NCI-H1694 (cell line): ENCODE data around the gene GLDC.
"Not testable (repeated sequence)": the region's sequence is repeated elsewhere in the genome, so short reads cannot be mapped to it uniquely, and the experiment has no call there.

Source experiments
- DNase-seq: peaks from one replicate; lab custom pipeline; 2025; lab: John Stamatoyannopoulos, UW

The GLDC gene

DNA sequence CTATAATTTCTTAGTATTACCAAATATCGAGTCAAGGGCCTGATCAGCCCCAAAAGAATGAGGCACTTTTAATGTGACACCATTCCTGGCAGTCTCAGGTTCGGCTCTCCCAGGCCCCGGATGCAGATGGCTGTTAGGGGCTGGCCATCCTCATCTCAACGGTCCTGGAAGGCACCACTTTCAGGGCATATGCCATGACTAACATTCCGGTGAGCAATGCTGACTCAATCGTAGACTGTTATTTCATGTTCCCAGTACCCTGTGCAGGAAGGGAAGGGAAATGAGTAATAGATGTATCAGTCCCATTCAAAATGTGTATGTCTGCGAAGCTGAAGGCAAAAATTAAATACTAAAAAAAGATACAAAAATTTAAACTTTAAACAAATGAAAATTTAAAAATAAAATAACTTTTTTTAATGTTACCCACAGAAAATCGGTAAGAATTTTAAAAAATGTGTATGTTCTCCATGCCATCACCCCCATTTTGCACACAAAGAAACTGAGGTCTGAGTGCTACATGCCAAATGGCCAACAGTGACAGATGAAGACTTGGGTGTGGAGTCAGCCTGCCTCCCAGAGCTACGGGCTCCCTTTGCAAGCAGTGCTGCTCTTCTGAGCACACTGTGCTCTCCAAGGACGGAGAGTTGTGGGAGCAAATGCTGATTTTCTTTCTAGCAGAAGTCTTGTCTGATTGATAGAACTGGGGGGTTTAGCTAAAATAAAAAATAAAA is 79.0 kb downstream of the GLDC start:
- no peak for DNase-seq

DNA sequence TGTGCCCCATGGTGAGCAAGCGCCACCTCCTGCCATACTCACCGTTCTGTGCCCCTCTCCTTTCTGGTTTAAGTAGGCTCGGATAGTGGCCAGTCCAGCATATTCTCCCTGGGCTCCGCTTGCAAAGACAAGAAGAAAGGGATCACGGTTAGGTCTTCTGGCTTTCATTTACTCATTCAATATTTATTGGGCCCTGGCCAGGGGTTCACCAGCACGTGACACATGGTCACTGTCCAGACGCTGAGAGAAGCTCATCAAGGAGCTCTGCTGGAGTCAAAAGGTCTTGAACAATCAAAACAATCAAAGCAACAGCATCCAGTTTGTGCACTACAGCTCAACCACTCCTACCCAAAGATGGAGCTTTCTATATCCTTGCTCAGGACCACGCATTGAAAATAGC is 80.2 kb downstream of the GLDC start:
- DNase-seq: no peak

DNA sequence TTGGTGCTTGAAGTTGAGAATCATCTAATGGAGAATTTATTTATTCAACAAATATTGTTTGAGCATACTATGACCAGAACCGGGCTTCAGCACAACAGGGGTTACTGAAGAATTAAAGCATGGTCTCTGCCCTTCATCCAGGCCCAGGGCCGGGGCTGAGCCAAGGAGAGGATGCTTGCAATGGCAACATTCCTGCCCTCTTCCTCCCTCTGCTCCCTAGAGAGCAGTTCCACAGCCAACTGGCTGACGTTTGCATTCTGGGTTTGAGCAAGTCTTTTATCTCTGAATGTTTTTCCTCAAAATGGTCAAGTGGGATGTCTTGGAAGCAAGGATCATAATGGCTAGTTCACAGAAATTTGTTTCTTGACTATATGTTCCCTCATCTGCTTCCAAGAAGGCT is 80.7 kb downstream of the GLDC start:
- DNase-seq: no peak

DNA sequence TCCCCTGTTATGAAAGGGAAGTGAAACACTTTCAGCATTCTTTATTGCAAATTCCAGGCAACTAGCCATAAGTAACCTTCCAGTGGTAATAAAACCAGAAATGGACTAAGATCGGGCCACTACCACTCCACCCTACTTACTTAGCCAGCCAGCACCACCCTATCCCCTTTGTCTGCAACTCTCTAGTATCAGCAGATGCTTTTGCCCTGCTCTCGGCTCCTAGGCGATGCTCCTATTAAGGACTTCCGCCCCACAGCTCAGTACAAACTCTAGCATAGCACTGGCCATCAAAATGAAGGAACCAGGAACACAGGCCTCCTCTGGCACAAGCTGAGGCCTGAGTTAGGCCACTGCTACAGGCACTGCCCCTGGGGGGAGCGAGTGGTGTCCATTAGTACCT is 81.2 kb downstream of the GLDC start:
- DNase-seq: no peak

DNA sequence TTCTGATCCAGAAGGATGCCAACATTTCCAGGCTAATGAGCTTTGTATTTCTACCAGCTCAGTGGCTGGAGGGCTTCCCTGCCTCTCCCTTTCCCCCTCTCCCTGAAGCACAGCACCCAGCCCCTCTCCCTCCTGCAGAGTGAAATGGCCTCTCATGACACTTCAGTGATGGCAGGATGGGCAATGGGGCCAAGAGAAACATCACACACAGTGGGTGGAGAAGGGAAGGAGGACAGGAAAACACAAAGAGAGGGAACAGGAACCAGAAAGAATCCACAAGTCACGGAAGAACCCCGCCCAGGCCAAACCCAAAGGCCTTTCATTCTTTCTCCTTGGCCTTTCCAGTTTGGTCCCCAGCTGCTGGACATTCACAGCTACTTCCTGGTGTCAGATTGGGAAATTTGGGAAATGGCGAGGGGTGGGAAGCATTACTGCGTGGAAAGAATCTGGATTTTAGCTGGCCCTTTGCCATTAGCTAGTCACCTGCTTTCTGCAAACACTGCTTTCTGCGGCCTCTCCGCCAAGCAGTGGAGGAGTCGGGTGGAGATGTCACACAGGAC is 82.6 kb downstream of the GLDC start:
- no peak for DNase-seq

DNA sequence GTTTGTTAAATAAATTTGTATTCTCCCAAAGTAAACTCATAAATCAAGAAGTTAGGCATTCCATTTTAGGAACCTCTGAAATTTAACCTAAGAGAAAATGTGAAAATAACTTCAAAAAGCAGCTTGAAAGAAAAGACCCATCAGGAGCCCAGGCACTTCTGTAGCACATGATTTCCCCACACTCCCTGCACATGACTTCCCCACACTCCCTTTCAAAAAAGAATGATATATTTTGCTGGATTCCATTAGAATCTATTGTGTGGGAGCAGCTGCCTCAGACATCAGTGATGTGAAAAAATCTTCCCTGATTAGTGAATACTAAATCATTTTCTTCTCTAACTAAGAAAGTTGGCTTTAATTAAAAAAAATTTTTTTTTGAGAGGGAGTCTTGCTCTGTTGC is 83.3 kb downstream of the GLDC start:
- no peak for DNase-seq

DNA sequence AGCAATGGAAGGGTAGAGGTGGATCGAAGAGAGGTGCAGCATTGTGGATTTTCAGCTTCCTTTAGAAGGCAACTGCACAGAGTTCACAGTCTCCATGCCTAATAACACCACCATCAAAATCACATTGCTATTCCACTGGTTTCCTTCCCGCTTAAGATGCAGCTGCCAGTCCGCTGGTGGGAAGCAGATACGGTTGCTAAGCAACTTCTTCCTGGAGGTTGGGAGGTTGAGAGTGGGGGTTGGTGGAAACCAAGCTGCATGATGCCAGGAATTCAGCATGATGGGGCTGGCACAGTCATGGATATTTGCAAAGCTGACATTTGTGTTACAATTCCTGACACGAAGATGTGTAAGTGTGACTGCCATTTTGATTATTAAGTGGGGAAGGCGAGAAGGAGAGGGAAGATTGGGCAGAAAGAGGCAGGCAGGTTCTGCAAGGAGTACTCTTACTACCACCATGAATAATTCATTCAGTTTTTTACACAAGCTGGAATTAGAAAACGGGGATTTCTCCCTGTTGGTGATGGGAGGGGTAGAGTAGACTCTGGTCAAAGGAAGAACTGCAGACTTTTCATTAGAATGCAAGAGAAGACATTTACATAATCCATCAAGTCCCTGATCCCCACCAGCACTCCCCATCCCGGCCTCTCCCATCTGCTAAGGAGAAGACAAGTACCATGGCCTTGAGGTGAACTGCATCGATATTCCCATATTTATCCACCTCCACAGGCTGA is 87.5 kb downstream of the GLDC start:
- peak; percentile 19 for DNase-seq

DNA sequence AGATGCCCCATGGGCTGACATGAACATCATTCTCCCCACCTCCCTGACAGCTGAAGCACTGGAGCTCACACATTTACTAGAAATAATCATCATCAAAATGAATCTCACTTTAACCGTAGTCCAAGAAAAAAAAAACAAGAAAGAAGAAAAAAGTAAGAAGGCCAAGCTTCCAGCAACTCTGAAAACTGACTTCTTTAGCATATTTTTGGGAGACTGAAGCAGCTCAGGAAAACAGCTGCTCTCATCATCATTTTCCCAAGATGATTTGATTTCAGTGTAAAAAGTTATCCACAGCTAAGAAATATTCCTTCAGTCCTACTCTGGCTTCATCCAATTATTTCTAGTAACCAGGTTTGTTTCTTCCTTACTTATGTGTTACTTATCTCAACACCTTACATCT is 91.7 kb downstream of the GLDC start:
- no peak for DNase-seq

DNA sequence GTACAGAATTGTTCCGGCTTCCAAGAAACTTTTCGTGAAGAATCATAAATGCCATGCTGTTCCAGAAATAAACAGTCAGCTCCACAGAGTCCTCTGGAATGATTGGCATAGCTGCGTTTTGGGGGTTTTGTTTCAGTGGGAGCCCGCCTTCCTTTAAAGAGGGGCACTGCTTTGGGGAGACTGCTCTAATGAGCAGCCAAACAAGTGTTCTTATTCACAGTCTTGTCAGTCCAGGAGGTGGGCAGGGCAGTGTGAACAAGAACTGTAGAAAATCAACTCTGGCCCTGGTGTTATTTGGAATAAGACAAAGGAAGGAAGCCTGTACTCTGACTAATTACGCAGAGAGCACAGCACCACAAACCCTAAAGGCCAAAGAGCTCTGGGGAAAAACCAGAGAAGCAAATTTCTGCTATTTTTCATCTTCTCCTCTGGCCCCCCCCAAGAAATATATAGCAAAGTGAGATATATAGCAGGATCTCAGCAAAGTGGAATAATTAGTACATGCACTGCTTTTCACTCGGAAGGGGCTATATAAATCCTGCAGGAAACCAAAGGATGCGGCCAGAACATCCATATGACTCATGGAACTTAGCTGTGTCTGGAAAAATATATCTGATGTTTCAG is 92.9 kb downstream of the GLDC start:
- no peak for DNase-seq

DNA sequence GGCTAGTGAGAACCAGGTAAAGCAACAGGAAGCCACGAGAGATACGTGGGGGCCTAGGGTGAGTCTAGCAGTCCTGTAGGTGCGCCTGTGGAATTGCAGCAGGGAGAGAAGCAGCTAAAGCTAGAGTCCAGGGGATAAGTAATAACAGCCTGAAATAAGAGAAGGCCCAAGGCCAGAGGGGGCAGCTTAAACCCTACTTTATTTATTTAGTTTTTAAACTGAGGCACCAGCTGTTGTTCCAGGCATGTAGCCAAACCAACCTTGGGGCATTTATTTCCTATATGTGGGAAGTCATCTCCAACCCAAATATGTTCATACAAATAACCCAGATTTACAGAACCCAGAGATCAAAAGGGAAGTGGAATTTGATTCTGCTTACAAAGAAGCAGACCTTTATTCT is 93.5 kb downstream of the GLDC start:
- DNase-seq: peak; percentile 41

DNA sequence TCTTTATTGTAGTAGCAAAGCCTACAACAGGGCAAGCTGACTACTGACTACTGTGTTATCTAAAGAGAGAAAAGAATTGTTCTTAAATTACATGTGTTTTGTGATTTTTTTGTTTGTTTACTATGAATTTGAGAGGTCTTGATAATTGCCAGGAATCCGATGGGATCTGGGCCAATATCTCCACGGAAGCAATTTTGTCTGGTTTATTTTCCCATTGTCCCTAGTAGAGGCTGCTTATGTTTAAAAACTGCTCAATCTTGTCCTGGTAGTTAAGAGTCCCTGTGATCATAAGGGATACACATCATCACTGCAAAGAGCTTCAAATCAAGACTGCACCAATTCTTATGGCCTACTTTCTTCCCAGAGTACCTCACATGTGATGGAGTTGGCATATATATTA is 94.4 kb downstream of the GLDC start:
- no peak for DNase-seq

DNA sequence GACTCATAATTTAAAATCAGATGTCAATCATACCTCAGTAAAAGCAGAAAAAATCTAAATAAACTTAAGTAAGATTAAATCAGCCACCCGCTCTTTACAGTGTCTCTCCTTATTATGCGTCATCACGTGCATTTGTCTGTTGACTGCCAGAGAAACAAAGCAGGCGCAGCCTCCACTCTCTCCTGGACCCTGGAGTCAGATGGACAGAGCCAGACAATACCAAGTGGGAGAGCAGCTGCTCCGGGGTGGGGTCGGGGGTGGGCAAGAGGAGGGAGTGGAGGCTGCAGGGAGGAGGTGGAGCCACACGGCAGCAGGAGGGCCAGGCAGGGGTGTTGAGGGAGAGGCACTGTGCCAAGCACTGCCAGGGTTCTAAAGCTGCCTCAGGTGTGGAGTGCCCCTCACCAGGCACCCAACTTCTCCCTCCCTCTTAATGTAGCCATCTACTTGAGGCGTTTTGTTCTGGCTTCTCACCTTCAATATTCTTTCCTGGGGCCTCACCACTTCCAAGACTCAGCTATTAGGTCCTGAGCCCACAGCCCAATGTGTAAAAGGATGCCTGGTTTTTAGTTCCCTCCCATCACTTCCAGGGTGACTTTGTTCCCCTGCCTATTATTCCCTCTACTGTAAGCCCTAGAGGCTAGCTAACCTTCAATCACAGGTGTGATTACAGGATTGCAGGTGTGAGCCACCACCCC is 96.3 kb downstream of the GLDC start:
- DNase-seq: no peak

DNA sequence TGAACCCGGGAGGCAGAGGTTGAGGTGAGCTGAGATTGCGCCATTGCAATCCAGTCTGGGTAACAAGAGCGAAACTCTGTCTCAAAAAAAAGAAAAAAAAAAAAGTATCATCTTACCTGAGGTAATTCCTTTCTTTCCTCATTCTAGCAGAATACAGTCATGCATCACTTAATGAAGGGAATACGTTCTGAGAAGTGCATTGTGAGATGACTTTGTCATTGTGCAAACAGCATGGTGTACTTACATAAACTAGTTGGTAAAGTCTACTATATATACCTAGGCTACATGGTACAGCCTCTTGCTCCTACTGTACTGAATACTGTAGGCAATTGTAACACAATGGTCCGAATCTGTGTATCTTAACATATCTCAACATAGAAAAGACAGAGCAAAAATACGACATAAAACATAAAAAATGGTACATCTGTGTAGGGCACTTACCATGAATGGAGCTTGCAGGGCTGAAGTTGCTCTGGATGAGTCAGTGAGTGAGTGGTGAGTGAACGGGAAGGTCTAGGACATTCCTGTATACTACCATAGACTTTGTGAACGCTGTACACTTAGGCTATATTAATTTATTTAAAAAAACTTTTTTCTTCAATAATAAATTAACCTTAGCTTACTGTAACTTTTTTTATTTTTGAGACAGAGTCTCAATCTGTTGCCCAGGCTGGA is 100.4 kb downstream of the GLDC start:
- DNase-seq: no peak

DNA sequence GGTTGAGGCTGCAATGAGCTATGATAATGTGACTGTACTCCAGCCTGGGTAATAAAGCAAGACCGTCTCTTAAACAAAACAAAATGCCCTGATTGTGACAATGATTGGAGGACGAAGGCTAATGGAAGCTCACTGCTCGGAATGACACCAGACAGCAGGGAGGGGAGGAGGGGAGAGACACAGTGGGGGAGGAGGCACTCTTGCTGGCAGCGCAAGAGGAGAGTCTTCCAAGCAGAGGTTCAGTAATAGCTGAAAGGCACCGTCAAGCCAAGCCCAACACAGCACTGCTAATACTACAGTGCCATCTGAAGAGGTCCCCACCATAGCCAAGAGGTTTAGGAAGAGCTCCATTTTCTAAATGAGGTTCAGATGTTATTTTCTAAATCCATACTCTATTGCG is 102.3 kb downstream of the GLDC start:
- DNase-seq: no peak

DNA sequence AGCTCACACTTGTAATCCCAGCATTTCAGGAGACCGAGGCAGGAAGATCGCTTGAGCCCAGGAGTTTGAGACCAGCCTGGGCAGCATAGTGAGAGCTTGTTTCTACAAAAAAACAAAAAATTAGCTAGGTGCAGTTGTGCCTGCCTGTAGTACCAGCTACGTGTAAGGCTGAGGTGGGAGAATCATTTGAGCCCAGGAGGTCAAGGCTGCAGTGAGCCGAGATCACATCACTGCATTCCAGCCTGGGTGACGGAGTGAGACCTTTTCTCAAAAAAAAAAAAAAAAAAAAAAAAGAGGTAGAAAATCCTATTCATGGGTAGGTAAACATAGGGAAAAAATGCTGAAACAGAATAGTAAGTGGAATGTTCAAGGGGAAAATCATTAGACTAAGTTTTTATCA is 102.9 kb downstream of the GLDC start:
- DNase-seq: not testable (repeated sequence)

DNA sequence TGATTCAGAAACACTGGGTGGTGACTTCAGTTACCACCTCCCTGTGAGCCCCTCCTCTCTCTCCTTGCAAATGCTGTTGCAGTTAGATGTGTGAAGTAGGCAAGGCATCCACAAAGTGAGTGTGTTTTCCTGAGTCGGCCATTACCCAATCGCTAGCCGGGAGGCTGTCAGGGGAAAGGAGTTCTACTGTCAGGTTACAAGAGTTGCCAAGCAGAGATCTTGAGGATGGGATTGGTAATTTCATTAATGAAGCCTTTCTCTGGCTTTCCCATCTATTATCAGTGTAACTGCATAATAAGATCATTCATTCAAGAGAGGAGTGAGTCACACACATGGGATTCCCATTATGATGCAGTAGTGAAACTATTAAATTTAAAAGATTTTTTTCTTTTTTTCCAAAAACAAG is 106.9 kb downstream of the GLDC start:
- DNase-seq: no peak

DNA sequence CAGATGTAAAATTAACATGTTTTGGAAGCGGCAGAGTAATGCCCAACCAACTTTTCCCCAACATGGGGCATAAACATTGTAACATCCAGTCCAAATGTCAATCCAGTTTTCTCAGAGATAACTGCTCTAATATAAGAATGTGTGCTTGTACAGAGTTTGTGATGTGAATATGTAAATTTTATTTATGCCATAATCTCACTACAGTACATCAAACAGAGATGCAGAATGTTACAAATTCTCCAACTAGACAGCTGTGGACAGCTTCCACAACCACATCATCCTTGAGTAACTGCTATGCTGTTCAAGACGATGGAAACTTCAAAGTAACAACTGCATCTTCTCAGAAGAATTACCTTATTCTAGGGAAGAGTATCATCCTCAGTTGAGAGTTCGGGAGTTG is 109.9 kb downstream of the GLDC start:
- no peak for DNase-seq

DNA sequence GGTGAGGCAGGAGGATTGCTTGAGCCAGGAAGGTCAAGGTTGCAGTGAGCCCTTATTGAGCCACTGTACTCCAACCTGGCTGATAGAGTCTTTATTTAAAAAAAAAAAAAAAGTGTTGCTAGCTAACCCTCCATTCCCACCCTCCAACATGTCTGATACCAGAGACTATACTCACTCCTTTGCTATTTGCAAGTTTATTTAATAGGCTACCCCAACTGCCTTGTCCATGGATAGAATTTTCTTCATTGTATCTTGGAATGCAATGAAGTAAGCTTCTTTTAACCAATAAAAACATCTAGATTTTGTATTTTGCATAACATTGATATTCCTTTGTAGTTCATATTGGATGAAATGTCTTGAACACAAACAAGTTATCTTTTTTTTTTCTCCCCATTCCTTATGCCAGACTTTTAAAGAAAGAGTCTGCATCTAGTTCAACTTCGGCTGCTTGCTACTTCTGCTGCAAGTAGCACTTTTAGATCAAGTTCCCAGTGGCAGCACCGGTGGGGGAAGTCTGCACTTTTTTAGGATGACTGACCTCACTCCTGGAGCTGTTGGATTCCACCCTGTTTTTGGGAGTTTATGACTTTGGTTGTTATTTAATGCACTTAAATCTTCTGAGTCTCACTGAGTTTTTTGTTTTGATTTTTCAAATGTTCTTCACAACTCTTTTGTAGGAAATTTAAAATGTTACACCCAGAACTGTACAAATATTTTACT is 120.0 kb downstream of the GLDC start:
- no peak for DNase-seq

DNA sequence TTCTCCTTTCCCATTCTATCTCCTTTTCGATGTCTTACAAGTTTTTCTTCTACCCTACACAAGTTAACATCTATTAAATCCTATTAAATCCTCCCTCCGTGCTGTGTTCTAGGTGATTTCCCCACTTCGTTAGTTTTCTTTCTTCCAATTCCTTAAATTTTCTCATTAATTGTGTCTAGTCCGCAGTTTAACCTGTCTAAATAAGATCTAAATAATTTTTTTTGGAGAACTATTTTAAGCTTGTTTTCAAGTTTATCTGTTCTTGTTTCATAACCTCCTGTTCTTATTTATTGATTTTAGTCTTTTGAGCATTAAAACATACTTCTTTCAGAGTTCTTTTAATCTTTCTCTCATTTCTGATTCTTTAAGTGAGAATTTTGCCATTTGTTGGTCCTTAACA is 123.3 kb downstream of the GLDC start:
- no peak for DNase-seq

DNA sequence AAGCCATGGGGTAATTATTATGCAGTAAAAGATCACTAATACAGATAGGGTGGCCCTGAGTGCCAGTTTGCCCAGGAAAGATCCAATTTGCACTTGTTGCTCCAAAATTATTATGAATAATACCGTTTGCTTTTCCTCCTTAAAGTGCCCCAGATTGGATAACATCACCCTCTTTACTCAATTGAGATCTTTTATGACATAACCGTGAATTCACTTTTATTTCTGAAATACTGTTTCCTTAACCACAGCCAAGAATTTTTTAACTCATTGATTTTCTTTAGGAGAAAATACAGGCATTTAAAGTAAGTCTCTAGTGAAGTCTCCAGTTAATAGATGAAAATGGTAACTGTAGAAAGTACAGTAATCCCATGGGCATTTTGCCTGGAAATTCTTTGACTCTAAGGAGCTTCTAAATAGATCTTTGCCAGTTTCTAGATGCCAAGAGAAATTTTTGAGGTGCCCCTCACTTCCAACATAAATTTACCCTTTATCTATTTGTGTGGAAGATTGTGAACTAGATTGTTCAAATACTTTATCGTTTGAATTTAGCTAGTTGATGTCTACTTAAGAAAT is 133.4 kb downstream of the GLDC start:
- DNase-seq: no peak

DNA sequence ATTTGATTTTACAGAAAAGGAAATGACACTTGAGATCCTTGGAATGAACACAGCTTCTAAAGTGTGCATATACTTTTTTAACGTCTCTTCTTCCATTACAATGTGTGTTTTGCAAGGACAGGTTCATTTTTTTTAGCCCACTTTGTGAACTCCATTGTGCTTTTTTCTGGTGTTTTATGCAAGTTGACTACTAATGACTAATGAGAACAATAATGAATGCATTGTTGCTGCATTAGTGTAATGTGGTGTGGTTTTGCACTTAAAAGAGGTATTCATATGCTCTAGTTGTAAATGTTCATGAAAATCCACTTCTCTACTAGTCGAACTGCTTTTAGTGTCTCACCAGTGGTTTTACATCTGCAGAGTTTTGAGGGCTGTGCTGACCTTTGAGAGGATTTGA is 139.0 kb downstream of the GLDC start:
- DNase-seq: no peak
